ENCODE data around the gene GYS1.

Gene GYS1

GRCh38 chr19:48963371-48964204 lies 29.5 kb downstream of the GYS1 start:
- no peak for DNase-seq (ENCODE audit: low read depth)

- DNase-seq (ENCODE audit: low read depth), result no peak
Observed at GRCh38 chr19:48962849-48963165, 30.3 kb downstream of the GYS1 start.

GRCh38 chr19:48962029-48962848 lies 30.9 kb downstream of the GYS1 start:
- no peak for DNase-seq (ENCODE audit: low read depth)

GRCh38 chr19:48961673-48962028 lies 31.5 kb downstream of the GYS1 start:
- DNase-seq (ENCODE audit: low read depth), result no peak

GRCh38 chr19:48961051-48961649 lies 32.0 kb downstream of the GYS1 start:
- DNase-seq (ENCODE audit: low read depth), result no peak

- no peak for DNase-seq (ENCODE audit: low read depth)
Observed at GRCh38 chr19:48959341-48960239, 33.5 kb downstream of the GYS1 start.

GRCh38 chr19:48958006-48958405 lies 35.1 kb downstream of the GYS1 start:
- DNase-seq (ENCODE audit: low read depth), result no peak

GRCh38 chr19:48955308-48955958 lies 37.7 kb downstream of the GYS1 start:
- DNase-seq (ENCODE audit: low read depth), result no peak

GRCh38 chr19:48954595-48955307 lies 38.4 kb downstream of the GYS1 start, which contains the start of gene BAX:
TSS of gene BAX (plus strand) at chr19:48954875. CDS start at chr19:48954929, 54 bp downstream.
- peak; percentile 55 for DNase-seq (ENCODE audit: low read depth)

- no peak for DNase-seq (ENCODE audit: low read depth)
Observed at GRCh38 chr19:48953990-48954594, 39.0 kb downstream of the GYS1 start.

GRCh38 chr19:48953141-48953540 lies 40.0 kb downstream of the GYS1 start:
- DNase-seq (ENCODE audit: low read depth), result no peak

GRCh38 chr19:48950830-48951519 lies 42.1 kb downstream of the GYS1 start:
- no peak for DNase-seq (ENCODE audit: low read depth)

- DNase-seq (ENCODE audit: low read depth), result no peak
Observed at GRCh38 chr19:48950159-48950558, 43.0 kb downstream of the GYS1 start.

- DNase-seq (ENCODE audit: low read depth), result no peak
Observed at GRCh38 chr19:48947258-48947542, 45.9 kb downstream of the GYS1 start.

GRCh38 chr19:48946463-48947257 lies 46.4 kb downstream of the GYS1 start:
- no peak for DNase-seq (ENCODE audit: low read depth)

- no peak for DNase-seq (ENCODE audit: low read depth)
Observed at GRCh38 chr19:48945817-48946216, 47.3 kb downstream of the GYS1 start.

GRCh38 chr19:48945415-48945814 lies 47.7 kb downstream of the GYS1 start:
- no peak for DNase-seq (ENCODE audit: low read depth)

- DNase-seq (ENCODE audit: low read depth), result no peak
Observed at GRCh38 chr19:48943081-48943480, 50.0 kb downstream of the GYS1 start.

GRCh38 chr19:48940902-48941301 lies 52.2 kb downstream of the GYS1 start:
- no peak for DNase-seq (ENCODE audit: low read depth)

Measured in GM04503 (cell line).